Sigmoid colon (tissue), 4 donors: ENCODE measurements around the gene CRY2.

Experiments
- EP300 ChIP-seq, 4 donors: sonication (generic); formaldehyde crosslinking; IDR thresholded peaks; one replicate each; pipeline ENCODE4 v1.6.1; 2017; ENCODE audit warnings: antibody characterized with exemption in 4 of 4
- POLR2A ChIP-seq, 2 donors: fragments of 450-650 bp; IDR thresholded peaks; one replicate each; pipeline ENCODE4 v1.6.1; 2016; ENCODE audit warnings: antibody characterized with exemption in 2 of 2, mild to moderate bottlenecking in 2 of 2, moderate library complexity in 2 of 2
- POLR2AphosphoS5 ChIP-seq, 4 donors: sonication (generic); formaldehyde crosslinking; IDR thresholded peaks; one replicate each; pipeline ENCODE4 v1.6.1; 2017; ENCODE audit warnings: antibody characterized with exemption in 4 of 4
- TF ChIP-seq, protein P1 (sequence below), 4 experiments: fragments of 450-650 bp in 3 of 4; fragments of 200-600 bp in 1 of 4; IDR thresholded peaks; one replicate each; pipeline ENCODE4 v1.5.1; 2016 to 2019; ENCODE audit warnings: antibody characterized with exemption in 4 of 4, mild to moderate bottlenecking in 3 of 4, moderate library complexity in 2 of 4

DNA sequence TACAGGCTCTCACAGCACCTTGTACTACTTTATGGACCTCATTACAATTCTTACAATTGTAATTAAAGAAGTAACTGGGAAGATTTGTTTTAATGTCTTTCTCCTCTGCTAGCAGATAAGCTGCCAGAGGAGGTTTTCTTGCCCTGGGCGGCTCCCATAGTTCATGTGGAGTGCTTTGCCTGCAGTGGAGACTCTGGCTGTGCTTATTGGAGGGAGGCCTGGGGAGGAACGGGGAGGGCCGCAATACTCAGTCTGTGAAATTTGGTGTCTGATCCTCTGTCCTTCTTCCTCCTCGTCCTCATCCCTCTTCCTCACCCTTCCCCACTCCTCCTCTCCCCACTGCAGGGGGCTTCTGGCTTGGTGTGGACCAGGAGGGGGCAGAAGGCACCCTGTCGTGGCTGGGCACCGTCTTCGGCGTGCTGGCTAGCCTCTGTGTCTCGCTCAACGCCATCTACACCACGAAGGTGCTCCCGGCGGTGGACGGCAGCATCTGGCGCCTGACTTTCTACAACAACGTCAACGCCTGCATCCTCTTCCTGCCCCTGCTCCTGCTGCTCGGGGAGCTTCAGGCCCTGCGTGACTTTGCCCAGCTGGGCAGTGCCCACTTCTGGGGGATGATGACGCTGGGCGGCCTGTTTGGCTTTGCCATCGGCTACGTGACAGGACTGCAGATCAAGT, 36.7 kb upstream of the CRY2 start:
- TF ChIP-seq POLR2A (IDR thresholded peaks at IDR 0.05): no peak
- TF ChIP-seq POLR2AphosphoS5 (IDR thresholded peaks at IDR 0.05): no peak
- TF ChIP-seq, protein P1, sequence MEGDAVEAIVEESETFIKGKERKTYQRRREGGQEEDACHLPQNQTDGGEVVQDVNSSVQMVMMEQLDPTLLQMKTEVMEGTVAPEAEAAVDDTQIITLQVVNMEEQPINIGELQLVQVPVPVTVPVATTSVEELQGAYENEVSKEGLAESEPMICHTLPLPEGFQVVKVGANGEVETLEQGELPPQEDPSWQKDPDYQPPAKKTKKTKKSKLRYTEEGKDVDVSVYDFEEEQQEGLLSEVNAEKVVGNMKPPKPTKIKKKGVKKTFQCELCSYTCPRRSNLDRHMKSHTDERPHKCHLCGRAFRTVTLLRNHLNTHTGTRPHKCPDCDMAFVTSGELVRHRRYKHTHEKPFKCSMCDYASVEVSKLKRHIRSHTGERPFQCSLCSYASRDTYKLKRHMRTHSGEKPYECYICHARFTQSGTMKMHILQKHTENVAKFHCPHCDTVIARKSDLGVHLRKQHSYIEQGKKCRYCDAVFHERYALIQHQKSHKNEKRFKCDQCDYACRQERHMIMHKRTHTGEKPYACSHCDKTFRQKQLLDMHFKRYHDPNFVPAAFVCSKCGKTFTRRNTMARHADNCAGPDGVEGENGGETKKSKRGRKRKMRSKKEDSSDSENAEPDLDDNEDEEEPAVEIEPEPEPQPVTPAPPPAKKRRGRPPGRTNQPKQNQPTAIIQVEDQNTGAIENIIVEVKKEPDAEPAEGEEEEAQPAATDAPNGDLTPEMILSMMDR (IDR thresholded peaks at IDR 0.05): no peak
- TF ChIP-seq EP300 (IDR thresholded peaks at IDR 0.05): no peak
